ENCODE results near the gene CCDC170. TPM values are rescaled to one million over a fixed set of nuclear protein-coding genes. Genes with fewer than 3 reads are reported as not detected.
"Not testable (repeated sequence)": the region's sequence is repeated elsewhere in the genome, so short reads cannot be mapped to it uniquely, and the experiment has no call there.

The CCDC170 gene
- total RNA-seq, 1 donor from 2014 or later: 0.14 TPM

DNA sequence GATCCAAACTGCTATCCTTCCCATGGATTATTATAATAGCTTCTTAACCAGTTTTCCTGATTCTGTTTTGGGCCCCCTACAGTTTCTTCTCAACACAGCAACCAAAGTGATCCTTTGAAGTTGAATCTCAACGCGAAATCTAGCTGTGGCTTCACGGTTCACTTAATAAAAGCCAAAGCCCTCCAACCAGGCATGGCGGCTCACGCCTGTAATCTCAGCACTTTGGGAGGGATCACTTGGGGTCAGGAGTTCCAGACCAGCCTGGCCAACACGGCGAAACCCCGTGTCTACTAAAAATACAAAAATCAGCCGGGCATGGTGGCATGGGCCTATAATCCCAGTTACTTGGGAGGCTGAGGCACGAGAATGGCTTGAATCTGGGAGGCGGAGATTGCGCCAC lies 45.2 kb upstream of the CCDC170 start:
- no peaks in the 10 kb centered on the region for H4K20me1 ChIP-seq (ENCODE audit: insufficient read depth, low read length)
- TF ChIP-seq, protein P1, sequence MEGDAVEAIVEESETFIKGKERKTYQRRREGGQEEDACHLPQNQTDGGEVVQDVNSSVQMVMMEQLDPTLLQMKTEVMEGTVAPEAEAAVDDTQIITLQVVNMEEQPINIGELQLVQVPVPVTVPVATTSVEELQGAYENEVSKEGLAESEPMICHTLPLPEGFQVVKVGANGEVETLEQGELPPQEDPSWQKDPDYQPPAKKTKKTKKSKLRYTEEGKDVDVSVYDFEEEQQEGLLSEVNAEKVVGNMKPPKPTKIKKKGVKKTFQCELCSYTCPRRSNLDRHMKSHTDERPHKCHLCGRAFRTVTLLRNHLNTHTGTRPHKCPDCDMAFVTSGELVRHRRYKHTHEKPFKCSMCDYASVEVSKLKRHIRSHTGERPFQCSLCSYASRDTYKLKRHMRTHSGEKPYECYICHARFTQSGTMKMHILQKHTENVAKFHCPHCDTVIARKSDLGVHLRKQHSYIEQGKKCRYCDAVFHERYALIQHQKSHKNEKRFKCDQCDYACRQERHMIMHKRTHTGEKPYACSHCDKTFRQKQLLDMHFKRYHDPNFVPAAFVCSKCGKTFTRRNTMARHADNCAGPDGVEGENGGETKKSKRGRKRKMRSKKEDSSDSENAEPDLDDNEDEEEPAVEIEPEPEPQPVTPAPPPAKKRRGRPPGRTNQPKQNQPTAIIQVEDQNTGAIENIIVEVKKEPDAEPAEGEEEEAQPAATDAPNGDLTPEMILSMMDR (IDR thresholded peaks at IDR 0.05; ENCODE audit: insufficient read depth, low read depth, low read length): no peak
- no peak for TF ChIP-seq EZH2 (IDR thresholded peaks at IDR 0.05; ENCODE audit: insufficient read depth, low read length)
- H3K27me3 ChIP-seq (ENCODE audit: insufficient read depth, low read length): no peaks in the 10 kb centered on the region
- peaks cover 6% of the 10 kb centered on the region for H3K36me3 Mint-ChIP-seq (ENCODE audit: low read depth, unreplicated experiment)
- H3K27ac Mint-ChIP-seq (ENCODE audit: unreplicated experiment): peak overlapping the region; percentile 84
- H3K4me2 ChIP-seq (ENCODE audit: low read length): no peak overlapping the region
- no peaks in the 10 kb centered on the region for H3K9me3 Mint-ChIP-seq (ENCODE audit: unreplicated experiment)
- H3K27ac ChIP-seq (ENCODE audit: low read depth, low read length): no peak overlapping the region
- no peak for DNase-seq (ENCODE audit: low read depth)
- H2AFZ ChIP-seq (ENCODE audit: low read depth, low read length): no peak overlapping the region
- FAIRE-seq: no peak
- H3K4me1 ChIP-seq (ENCODE audit: insufficient read depth, low read length): peaks cover 36% of the 10 kb centered on the region
- peaks cover 26% of the 10 kb centered on the region for H3K4me1 Mint-ChIP-seq (ENCODE audit: low read depth, unreplicated experiment)
- H3K4me3 Mint-ChIP-seq (ENCODE audit: unreplicated experiment): no peak overlapping the region
- H3K27me3 Mint-ChIP-seq (ENCODE audit: low read depth, unreplicated experiment): no peaks in the 10 kb centered on the region
- no peak overlapping the region for H3K9ac ChIP-seq (ENCODE audit: low read length)
- peaks cover 63% of the 10 kb centered on the region for H3K79me2 ChIP-seq (ENCODE audit: insufficient read depth, low read length)
- H3K9me3 ChIP-seq (ENCODE audit: insufficient read depth, low read depth, low read length): no peaks in the 10 kb centered on the region
- H3K36me3 ChIP-seq (ENCODE audit: insufficient read depth, low read length): no peaks in the 10 kb centered on the region
- no peak overlapping the region for H3K4me3 ChIP-seq (ENCODE audit: insufficient read depth, low read depth, low read length)

DNA sequence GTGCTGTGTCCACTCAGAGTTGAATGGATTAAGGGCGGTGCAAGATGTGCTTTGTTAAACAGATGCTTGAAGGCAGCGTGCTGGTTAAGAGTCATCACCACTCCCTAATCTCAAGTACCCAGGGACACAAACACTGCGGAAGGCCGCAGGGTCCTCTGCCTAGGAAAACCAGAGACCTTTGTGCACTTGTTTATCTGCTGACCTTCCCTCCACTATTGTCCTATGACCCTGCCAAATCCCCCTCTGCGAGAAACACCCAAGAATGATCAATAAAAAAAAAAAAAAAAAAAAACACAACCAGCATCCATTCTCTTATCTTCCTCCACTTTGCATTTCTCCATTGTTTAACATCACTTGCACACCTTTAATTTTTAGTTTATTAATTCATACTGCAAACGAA lies 42.9 kb upstream of the CCDC170 start:
- Histone ChIP-seq H3K4me3 (ENCODE audit: insufficient read depth, low read depth, low read length) (peak overlapping the region; percentile 95), H3K4me2 (ENCODE audit: low read length) (peak overlapping the region; percentile 92), H3K9ac (ENCODE audit: low read length) (peak overlapping the region; percentile 93), H3K79me2 (ENCODE audit: insufficient read depth, low read length) (peaks cover 60% of the 10 kb centered on the region), H3K27ac (ENCODE audit: low read depth, low read length) (peak overlapping the region; percentile 76), H3K4me1 (ENCODE audit: insufficient read depth, low read length) (peaks cover 21% of the 10 kb centered on the region)
- not testable (repeated sequence) for DNase-seq (ENCODE audit: low read depth); H3K27me3 ChIP-seq (ENCODE audit: insufficient read depth, low read length); H3K27me3 Mint-ChIP-seq (ENCODE audit: low read depth, unreplicated experiment); H3K9me3 ChIP-seq (ENCODE audit: insufficient read depth, low read depth, low read length); H4K20me1 ChIP-seq (ENCODE audit: insufficient read depth, low read length); H3K36me3 ChIP-seq (ENCODE audit: insufficient read depth, low read length); FAIRE-seq; H3K36me3 Mint-ChIP-seq (ENCODE audit: low read depth, unreplicated experiment); H3K9me3 Mint-ChIP-seq (ENCODE audit: unreplicated experiment); H2AFZ ChIP-seq (ENCODE audit: low read depth, low read length)
- Mint-ChIP-seq H3K27ac (ENCODE audit: unreplicated experiment) (peak overlapping the region; percentile 89), H3K4me3 (ENCODE audit: unreplicated experiment) (peak overlapping the region; percentile 90), H3K4me1 (ENCODE audit: low read depth, unreplicated experiment) (peaks cover 25% of the 10 kb centered on the region)

GRCh38 chr6:151451417-151451949 lies 42.3 kb upstream of the CCDC170 start:
- peak overlapping the region; percentile 90 for H3K4me3 Mint-ChIP-seq (ENCODE audit: unreplicated experiment)
- peak overlapping the region; percentile 89 for H3K27ac Mint-ChIP-seq (ENCODE audit: unreplicated experiment)
- no peaks in the 10 kb centered on the region for H4K20me1 ChIP-seq (ENCODE audit: insufficient read depth, low read length)
- H3K9me3 Mint-ChIP-seq (ENCODE audit: unreplicated experiment): no peaks in the 10 kb centered on the region
- H3K9me3 ChIP-seq (ENCODE audit: insufficient read depth, low read depth, low read length): no peaks in the 10 kb centered on the region
- TF ChIP-seq EZH2 (IDR thresholded peaks at IDR 0.05; ENCODE audit: insufficient read depth, low read length): no peak
- TF ChIP-seq, protein P1 (IDR thresholded peaks at IDR 0.05; ENCODE audit: insufficient read depth, low read depth, low read length): no peak
- peaks cover 6% of the 10 kb centered on the region for H3K36me3 Mint-ChIP-seq (ENCODE audit: low read depth, unreplicated experiment)
- H3K4me1 Mint-ChIP-seq (ENCODE audit: low read depth, unreplicated experiment): peaks cover 22% of the 10 kb centered on the region
- no peak for DNase-seq (ENCODE audit: low read depth)
- no peak for FAIRE-seq
- H3K36me3 ChIP-seq (ENCODE audit: insufficient read depth, low read length): no peaks in the 10 kb centered on the region
- H3K79me2 ChIP-seq (ENCODE audit: insufficient read depth, low read length): peaks cover 60% of the 10 kb centered on the region
- peak overlapping the region; percentile 93 for H3K9ac ChIP-seq (ENCODE audit: low read length)
- peaks cover 16% of the 10 kb centered on the region for H3K4me1 ChIP-seq (ENCODE audit: insufficient read depth, low read length)
- no peaks in the 10 kb centered on the region for H3K27me3 ChIP-seq (ENCODE audit: insufficient read depth, low read length)
- H3K27me3 Mint-ChIP-seq (ENCODE audit: low read depth, unreplicated experiment): no peaks in the 10 kb centered on the region
- H3K4me2 ChIP-seq (ENCODE audit: low read length): peak overlapping the region; percentile 92
- peak overlapping the region; percentile 68 for H2AFZ ChIP-seq (ENCODE audit: low read depth, low read length)
- peak overlapping the region; percentile 76 for H3K27ac ChIP-seq (ENCODE audit: low read depth, low read length)
- H3K4me3 ChIP-seq (ENCODE audit: insufficient read depth, low read depth, low read length): peak overlapping the region; percentile 95
